Stimulated activated CD8-positive, alpha-beta memory T cell treated with anti-CD3 and anti-CD28 coated beads, Interleukin-15, amount 100 ng/mL, for 48 hours (primary cell): ENCODE results near the gene AHSP.
"Not testable (repeated sequence)": the region's sequence is repeated elsewhere in the genome, so short reads cannot be mapped to it uniquely, and the experiment has no call there.

Source experiments
- DNase-seq, 2 donors: peaks; one replicate each; pipeline ENCODE4 v3.0.0-alpha.2; 2020; ENCODE audit warnings: low read depth in 2 of 2

AHSP gene

GRCh38 chr16:31527734-31528274, at the start of gene AHSP:
Gene AHSP, plus strand, starts transcription at chr16:31527900. Its CDS starts 240 bp downstream, at chr16:31528140.
- no peak for DNase-seq

- DNase-seq, result no peak
Measured at GRCh38 chr16:31478956-31479355, 48.7 kb upstream of the AHSP start.

- DNase-seq, result no peak
Measured at GRCh38 chr16:31479751-31480150, 47.9 kb upstream of the AHSP start.

GRCh38 chr16:31480851-31481536, 46.7 kb upstream of the AHSP start:
- no peak for DNase-seq

- no peak for DNase-seq
Measured at GRCh38 chr16:31483081-31483480, 44.6 kb upstream of the AHSP start, which contains the start of gene SLC5A2. Gene SLC5A2, plus strand, starts transcription at chr16:31483123. Its CDS starts 14 bp downstream, at chr16:31483137.

- not testable (repeated sequence) for DNase-seq
Measured at GRCh38 chr16:31484048-31484447, 43.7 kb upstream of the AHSP start.

GRCh38 chr16:31484491-31485171, 43.1 kb upstream of the AHSP start:
- DNase-seq, result no peak

- DNase-seq, result no peak
Measured at GRCh38 chr16:31485571-31485970, 42.1 kb upstream of the AHSP start.

- no peak for DNase-seq
Measured at GRCh38 chr16:31486045-31486444, 41.7 kb upstream of the AHSP start.

- DNase-seq, result no peak
Measured at GRCh38 chr16:31487071-31487719, 40.5 kb upstream of the AHSP start.

GRCh38 chr16:31487720-31488467, 39.8 kb upstream of the AHSP start:
- peak in 1 of 2 donors; percentile 48 for DNase-seq

GRCh38 chr16:31488468-31489297, 39.0 kb upstream of the AHSP start:
- no peak for DNase-seq

GRCh38 chr16:31489298-31489564, 38.5 kb upstream of the AHSP start:
- DNase-seq, result no peak

- DNase-seq, result no peak
Measured at GRCh38 chr16:31489616-31490584, 37.8 kb upstream of the AHSP start.

GRCh38 chr16:31491778-31492418, 35.8 kb upstream of the AHSP start:
- no peak for DNase-seq

- DNase-seq, result no peak
Measured at GRCh38 chr16:31493506-31494125, 34.1 kb upstream of the AHSP start.

GRCh38 chr16:31496670-31497069, 31.0 kb upstream of the AHSP start:
- DNase-seq, result no peak

GRCh38 chr16:31498493-31498892, 29.2 kb upstream of the AHSP start:
- no peak for DNase-seq

- DNase-seq, result no peak
Measured at GRCh38 chr16:31499928-31500327, 27.8 kb upstream of the AHSP start.
